NT2/D1 (cell line): ENCODE data around the gene AFG3L2.

Source experiments
- YY1 ChIP-seq: IDR thresholded peaks from 2 replicates; pipeline ENCODE4 v1.6.1; 2011; ENCODE audit not compliant: insufficient read length, insufficient read depth
- ZNF274 ChIP-seq: IDR thresholded peaks from 2 replicates; pipeline ENCODE4 v1.6.1; 2011; ENCODE audit warnings: mild to moderate bottlenecking, low read depth, low read length

GRCh38 chr18:12347895-12348294, 29.1 kb downstream of the AFG3L2 start:
- TF ChIP-seq YY1 (no peak), ZNF274 (no peak)
